Upper lobe of right lung (tissue), 1 donor: ENCODE data around the gene LIN54. TPM values are rescaled to one million over a fixed set of nuclear protein-coding genes. Genes with fewer than 3 reads are reported as not detected.
A peak's percentile ranks its signal among the peaks of the same experiment; 100 is the strongest.

Experiments used
- ATAC-seq: fragments of 200-7000 bp; cut with Tn5 transposase; one replicate; pipeline ENCODE4 v1.9.1; 2020; ENCODE audit warnings: mild to moderate bottlenecking, moderate library complexity
- DNase-seq: peaks from one replicate; pipeline ENCODE4 v3.0.0-alpha.2; 2020
- H3K27ac ChIP-seq: fragments of 200-600 bp; one replicate; pipeline ENCODE4 v1.8.0; 2022
- H3K27me3 ChIP-seq: fragments of 200-600 bp; one replicate; pipeline ENCODE4 v1.8.0; 2022; ENCODE audit warnings: mild to moderate bottlenecking
- H3K36me3 ChIP-seq: fragments of 200-600 bp; one replicate; pipeline ENCODE4 v1.8.0; 2022
- H3K4me1 ChIP-seq: fragments of 200-600 bp; one replicate; pipeline ENCODE4 v1.8.0; 2022
- H3K4me3 ChIP-seq: fragments of 200-600 bp; one replicate; pipeline ENCODE4 v1.8.0; 2022; ENCODE audit warnings: mild to moderate bottlenecking
- H3K9me3 ChIP-seq: fragments of 200-600 bp; one replicate; pipeline ENCODE4 v1.8.0; 2022
- intact Hi-C: fragments of 100-400 bp; cut with DNase I; formaldehyde crosslinking; loops from one replicate; pipeline ENCODE4 v1.11.0; 2022
- total RNA-seq: library from RNA; stranded (reverse); fragmentation: NEBNext Ultra II Directional; extraction: Animal tissue kit (Norgen Biotek cat#: 25700); gene quantifications from one replicate; pipeline ENCODE4 v1.2.1, GENCODE V29; 2021
- TF ChIP-seq, protein P1 (sequence below): fragments of 200-600 bp; IDR thresholded peaks from one replicate; pipeline ENCODE4 v1.8.0; 2022; ENCODE audit warnings: antibody characterized with exemption
- donor health status: DM: no; HTN: yes; CAD: no; lungs with severe emphysema.

LIN54 gene
- total RNA-seq, 1 donor from 2014 or later, result 9.8 TPM

DNA sequence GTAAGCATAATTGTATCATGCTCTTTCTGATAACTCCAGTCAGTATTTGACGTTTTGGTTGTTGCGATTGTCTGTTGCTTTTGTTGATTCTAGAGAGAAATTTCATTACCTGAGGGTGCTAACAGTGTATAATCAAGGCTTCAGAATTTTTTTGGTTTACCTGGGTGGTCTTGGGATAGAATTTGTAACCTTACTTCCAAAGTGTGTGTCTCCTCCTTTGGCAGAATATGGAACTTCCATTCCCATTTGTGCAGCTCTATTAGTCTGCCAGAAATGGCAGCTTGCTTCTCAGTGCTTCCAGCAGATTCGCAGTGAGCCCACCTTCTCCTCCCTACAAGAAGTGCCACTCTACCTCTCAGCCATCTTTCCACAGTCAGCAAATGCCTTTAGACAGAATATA, 29.6 kb upstream of the LIN54 start:
- no peaks in the 10 kb centered on the region for H3K36me3 ChIP-seq
- TF ChIP-seq, protein P1, sequence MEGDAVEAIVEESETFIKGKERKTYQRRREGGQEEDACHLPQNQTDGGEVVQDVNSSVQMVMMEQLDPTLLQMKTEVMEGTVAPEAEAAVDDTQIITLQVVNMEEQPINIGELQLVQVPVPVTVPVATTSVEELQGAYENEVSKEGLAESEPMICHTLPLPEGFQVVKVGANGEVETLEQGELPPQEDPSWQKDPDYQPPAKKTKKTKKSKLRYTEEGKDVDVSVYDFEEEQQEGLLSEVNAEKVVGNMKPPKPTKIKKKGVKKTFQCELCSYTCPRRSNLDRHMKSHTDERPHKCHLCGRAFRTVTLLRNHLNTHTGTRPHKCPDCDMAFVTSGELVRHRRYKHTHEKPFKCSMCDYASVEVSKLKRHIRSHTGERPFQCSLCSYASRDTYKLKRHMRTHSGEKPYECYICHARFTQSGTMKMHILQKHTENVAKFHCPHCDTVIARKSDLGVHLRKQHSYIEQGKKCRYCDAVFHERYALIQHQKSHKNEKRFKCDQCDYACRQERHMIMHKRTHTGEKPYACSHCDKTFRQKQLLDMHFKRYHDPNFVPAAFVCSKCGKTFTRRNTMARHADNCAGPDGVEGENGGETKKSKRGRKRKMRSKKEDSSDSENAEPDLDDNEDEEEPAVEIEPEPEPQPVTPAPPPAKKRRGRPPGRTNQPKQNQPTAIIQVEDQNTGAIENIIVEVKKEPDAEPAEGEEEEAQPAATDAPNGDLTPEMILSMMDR, result no peak
- H3K27me3 ChIP-seq, result no peaks in the 10 kb centered on the region
- DNase-seq (no peak), ATAC-seq (no peak)
- no peak overlapping the region for H3K27ac ChIP-seq
- intact Hi-C loops, result no loop called here
- H3K9me3 ChIP-seq, result no peaks in the 10 kb centered on the region
- H3K4me1 ChIP-seq, result peaks cover 13% of the 10 kb centered on the region
- H3K4me3 ChIP-seq, result no peak overlapping the region

DNA sequence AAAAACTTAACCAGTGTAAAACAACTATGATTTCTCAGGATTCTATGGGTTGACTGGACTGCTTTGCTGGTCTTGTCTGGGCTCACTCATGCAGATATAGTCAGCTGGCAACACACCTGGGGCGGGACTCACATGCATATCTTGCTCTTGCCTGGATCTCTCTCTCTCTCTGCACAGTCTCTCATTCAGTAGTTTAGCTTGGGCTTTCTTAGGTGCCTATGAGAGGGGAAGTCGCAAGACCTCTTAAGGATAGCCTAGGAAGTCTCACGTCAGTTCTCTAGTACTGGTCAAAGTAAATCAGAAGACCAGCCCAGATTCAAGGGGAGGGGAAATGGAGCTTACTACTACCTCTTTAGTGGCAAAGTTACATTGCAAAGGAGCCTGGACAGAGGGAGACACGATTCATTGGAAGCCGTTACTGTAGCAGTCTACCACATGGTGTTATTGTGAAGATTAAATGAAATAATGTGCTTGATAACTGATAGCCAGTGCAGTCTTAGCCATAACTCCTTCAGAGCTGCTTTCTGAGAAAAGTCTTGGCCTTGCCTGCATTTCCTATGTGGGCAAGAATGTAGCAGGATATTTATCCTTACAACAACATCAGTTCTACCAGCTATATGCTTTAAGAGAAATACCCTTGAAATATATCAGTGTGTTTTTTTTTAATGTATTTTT, 26.5 kb upstream of the LIN54 start:
- H3K36me3 ChIP-seq, result no peaks in the 10 kb centered on the region
- H3K9me3 ChIP-seq, result no peaks in the 10 kb centered on the region
- ATAC-seq (no peak), DNase-seq (no peak)
- H3K4me1 ChIP-seq, result peaks cover 13% of the 10 kb centered on the region
- intact Hi-C loops, result no loop called here
- H3K4me3 ChIP-seq, result no peak overlapping the region
- H3K27ac ChIP-seq, result no peak overlapping the region
- TF ChIP-seq, protein P1, result no peak
- no peaks in the 10 kb centered on the region for H3K27me3 ChIP-seq

DNA sequence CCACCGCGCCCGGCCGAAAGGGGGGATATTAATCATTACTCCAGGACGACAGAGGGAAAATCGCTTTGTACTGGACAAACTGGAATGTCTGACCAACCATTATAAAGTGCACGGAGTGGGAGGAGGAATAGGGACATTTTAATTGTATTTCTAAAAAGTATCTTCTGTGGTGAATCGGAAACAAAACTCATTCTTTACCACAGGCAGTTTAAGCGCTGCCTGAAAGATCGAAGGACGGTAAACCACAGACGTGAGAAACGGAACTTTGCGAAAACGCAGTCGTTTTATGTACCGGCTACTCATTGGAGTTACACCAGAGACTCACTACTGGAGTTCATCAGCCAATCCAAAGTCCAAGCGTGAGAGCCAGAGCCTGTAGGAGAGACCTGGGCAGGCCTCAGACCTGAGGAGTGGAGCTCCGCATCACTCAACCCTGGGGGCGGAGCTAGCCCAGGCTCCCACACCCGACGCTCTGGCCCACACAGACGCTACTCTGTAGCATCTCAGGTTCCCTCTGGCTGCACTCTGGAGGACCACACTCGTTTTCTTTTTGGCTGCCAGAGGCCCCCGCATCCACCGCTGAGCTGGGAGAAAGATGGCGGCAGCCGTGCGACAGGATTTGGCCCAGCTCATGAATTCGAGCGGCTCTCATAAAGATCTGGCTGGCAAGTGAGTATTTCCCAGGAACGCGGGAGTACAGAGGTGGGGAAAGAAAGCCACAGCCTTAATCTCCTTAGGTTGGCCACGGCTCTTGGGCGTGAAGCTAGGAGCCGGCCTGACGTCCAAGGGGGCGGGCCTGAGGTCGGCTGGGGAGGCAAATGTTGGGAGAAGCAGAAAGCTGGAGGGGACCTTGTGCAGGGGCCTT, 24.2 kb upstream of the LIN54 start, which contains the start of gene COPS4:
COPS4 (plus strand) TSS at position 554 of the 865 bp plus-strand sequence; CDS start at position 596, 42 bp downstream.
- ATAC-seq (peak; percentile 100), DNase-seq (peak; percentile 96)
- Histone ChIP-seq H3K36me3 (no peaks in the 10 kb centered on the region), H3K4me3 (peak within 1 kb of the TSS; percentile 90), H3K9me3 (no peaks in the 10 kb centered on the region), H3K27ac (peak within 1 kb of the TSS; percentile 93), H3K27me3 (no peaks in the 10 kb centered on the region), H3K4me1 (peaks cover 13% of the 10 kb centered on the region)
- intact Hi-C loops, result no loop called here
- TF ChIP-seq, protein P1, result peak; percentile 50

DNA sequence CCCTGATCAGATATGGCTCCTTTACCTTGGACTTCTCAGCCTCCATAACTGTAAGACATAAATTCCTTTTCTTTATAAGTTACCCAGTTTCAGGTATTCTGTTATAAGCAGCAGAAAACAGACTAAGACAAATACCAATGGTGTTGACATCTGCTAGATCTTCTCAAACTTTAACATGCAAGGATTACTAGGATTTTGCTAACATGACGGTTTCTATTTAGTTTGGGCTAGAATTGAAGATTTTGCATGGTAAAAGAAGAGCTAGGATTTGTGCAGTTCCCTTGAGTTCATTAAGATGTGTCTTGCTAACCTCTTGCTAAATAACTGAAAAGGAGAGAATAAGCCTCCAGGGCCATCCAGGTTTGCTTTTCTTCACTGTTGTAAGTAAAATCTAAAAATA, 19.1 kb upstream of the LIN54 start:
- H3K27ac ChIP-seq, result no peak overlapping the region
- no peaks in the 10 kb centered on the region for H3K27me3 ChIP-seq
- ATAC-seq (no peak), DNase-seq (no peak)
- H3K4me3 ChIP-seq, result no peak overlapping the region
- no peaks in the 10 kb centered on the region for H3K9me3 ChIP-seq
- H3K4me1 ChIP-seq, result no peaks in the 10 kb centered on the region
- H3K36me3 ChIP-seq, result no peaks in the 10 kb centered on the region
- TF ChIP-seq, protein P1, result no peak
- intact Hi-C loops, result no loop called here

DNA sequence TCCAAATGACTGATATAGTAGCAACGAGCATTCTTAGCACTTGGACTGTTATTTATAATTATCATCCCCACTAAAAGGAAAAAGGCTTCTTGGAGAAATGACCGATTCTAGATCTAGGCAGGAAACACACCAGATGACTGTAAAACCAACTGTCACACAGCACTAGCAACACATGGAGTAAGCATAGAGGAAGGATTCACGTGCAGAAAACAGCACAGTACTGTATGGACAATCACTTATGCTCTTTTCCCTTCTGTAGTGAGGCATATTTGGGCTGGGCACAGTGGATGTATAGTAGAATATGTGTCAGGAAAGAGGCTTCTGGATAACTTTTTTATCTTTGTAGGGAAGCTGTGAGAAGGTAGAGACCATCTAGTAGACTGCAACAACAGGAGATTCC, 18.4 kb upstream of the LIN54 start:
- no peaks in the 10 kb centered on the region for H3K9me3 ChIP-seq
- DNase-seq, result no peak
- no peaks in the 10 kb centered on the region for H3K27me3 ChIP-seq
- H3K27ac ChIP-seq, result no peak overlapping the region
- ATAC-seq, result no peak
- no peaks in the 10 kb centered on the region for H3K36me3 ChIP-seq
- TF ChIP-seq, protein P1, result no peak
- intact Hi-C loops, result no loop called here
- H3K4me3 ChIP-seq, result no peak overlapping the region
- no peaks in the 10 kb centered on the region for H3K4me1 ChIP-seq
